Fibroblast of skin of left quadriceps (primary cell): ENCODE results near the gene SLC11A2.
"Not testable (repeated sequence)": the region's sequence is repeated elsewhere in the genome, so short reads cannot be mapped to it uniquely, and the experiment has no call there.

ENCODE experiments used
- DNase-seq, 2 experiments: peaks; one replicate each; pipeline ENCODE4 v3.0.0-alpha.2; 2013; ENCODE audit warnings: low read depth in 2 of 2

Gene SLC11A2

DNA sequence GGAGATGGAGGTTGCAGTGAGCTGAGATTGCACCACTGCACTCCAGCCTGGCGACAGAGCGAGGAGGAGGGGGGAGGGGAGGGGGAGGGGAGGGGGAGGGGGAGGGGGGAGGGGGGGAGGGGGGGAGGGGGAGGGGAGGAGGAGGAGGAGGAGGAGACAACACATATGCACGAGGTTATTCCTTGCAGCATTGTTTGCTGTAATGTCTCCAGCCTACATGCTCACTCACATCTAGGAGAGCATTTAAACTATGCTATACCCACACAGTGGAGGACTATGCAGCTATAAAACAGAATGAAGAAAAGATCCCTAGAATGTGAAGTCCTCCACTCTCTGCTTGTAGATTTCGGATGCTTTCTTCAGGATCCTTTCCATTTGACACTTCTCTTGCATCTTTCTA is 77.4 kb downstream of the SLC11A2 start:
- no peak for DNase-seq

GRCh38 chr12:50947933-50948626 is 78.1 kb downstream of the SLC11A2 start:
- DNase-seq, result no peak

- DNase-seq, result no peak
Measured at GRCh38 chr12:50937653-50938052, 88.5 kb downstream of the SLC11A2 start.

- DNase-seq, result no peak
Measured at GRCh38 chr12:50936821-50937530, 89.2 kb downstream of the SLC11A2 start.

DNA sequence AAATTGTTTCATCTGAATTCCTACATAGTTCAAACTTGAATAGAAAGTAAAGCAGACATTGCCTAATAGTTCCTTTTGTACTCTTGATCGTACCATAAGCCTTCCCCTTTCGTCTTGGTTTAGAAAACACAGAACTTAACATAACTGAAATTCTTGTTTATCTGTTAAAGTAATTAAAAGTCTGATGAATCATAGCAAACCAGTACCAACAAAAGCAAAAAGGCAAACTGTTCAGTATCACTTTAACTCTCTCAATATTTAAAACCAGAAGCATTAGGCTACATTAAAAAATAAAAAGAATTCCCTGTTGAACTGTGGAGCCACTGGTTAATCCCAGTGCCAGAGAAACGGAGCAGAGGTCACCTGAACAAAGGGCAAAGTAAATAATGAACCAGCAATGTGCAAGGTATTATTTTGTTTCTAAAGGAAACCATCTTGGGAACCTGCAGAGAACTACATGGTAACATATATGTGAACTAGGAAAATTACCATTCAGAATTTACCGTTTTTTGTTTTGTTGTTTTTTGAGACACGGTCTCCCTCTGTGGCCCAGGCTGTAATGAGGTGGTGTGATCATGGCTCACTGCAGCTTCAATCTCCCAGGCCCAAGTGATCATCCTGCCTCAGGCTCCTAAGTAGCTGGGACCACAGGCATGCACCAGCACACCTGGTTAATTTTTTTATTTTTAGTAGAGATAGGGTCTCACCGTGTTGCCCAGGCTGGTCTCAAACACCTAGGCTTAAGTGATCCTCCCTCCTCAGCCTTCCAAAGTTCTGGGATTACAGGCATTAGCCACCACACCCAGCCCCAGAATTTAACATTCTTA is 91.0 kb downstream of the SLC11A2 start:
- DNase-seq, result no peak

- no peak for DNase-seq
Measured at GRCh38 chr12:50934371-50934851, 91.8 kb downstream of the SLC11A2 start.

DNA sequence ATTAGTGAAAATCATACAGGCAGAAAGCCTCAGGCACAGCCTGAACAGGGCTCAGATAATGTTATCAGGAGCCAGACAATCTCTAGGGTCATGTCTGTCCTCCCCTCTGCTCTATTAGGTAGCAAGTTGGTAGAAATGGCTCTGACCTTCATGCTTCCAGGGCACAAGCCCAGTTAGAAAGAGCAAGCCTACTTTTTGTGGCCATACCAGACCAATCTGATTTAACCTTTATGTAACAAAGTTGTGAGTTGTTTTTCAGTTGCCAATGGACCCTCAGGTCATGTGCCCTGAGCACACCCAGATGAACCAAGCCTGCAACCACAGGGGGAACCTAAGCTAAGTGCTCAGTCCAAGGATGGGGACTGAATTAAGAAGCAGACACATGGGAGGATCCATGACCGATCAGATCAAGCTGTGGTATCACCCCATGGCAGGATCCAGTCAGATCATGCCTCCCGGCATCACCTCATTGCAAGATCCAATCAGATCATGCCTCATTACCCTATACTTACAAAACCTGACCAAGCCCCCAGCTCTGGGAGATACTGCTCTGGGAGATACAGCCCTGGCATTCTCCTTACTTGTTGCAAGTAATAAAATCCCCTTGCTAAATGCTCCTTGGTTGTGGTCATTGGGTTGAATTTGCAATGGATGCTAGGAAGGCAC is 92.6 kb downstream of the SLC11A2 start:
- DNase-seq, result no peak

- no peak for DNase-seq
Measured at GRCh38 chr12:50932787-50933280, 93.3 kb downstream of the SLC11A2 start.

DNA sequence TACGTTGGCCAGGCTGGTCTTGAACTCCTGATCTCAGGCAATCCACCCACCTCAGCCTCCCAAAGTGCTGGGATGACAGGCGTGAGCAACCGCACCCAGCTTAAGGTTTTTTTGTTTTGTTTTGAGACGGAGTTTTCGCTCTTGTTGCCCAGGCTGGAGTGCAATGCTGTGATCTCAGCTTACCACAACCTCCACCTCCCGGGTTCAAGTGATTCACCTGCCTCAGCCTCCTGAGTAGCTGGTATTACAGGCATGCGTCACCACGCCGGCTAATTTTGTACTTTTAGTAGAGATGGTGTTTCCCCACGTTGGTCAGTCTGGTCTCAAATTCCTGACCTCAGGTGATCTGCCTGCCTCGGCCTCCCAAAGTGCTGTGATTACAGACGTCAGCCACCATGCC is 95.7 kb downstream of the SLC11A2 start:
- not testable (repeated sequence) for DNase-seq

DNA sequence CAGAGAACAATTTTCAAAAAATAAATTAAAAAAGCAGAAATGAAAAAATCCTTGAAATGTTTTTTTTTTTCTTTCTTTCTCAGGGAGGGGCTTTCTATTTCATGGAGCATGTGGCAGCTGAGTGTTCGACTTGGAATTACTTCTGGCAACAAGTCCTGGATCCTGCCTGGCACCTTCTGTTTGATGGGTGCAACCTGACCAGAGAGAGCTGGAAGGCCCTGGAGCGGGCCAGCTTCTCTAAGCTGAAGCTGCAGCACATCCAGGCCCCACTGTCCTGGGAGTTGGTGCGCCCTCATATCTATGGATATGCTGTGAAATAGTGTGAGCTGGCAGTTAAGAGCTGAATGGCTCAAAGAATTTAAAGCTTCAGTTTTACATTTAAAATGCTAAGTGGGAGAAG is 96.4 kb downstream of the SLC11A2 start:
- no peak for DNase-seq
